CD4-positive, alpha-beta T cell treated with Interleukin-17A for 1 hour (primary cell): ENCODE data around the gene HRH2.
"Not testable (repeated sequence)": the region's sequence is repeated elsewhere in the genome, so short reads cannot be mapped to it uniquely, and the experiment has no call there.

Source experiments
- DNase-seq: peaks from one replicate; pipeline ENCODE4 v3.0.0-alpha.2; 2020

The HRH2 gene

GRCh38 chr5:175657593-175658271, at the start of gene HRH2:
HRH2 (plus strand) TSS chr5:175658071; CDS start chr5:175683234, 25,163 bp downstream.
- peak; percentile 55 for DNase-seq

GRCh38 chr5:175609526-175609925, 48.3 kb upstream of the HRH2 start:
- no peak for DNase-seq

- DNase-seq: no peak
Measured at GRCh38 chr5:175610381-175610780, 47.5 kb upstream of the HRH2 start.

GRCh38 chr5:175610898-175611297, 47.0 kb upstream of the HRH2 start:
- no peak for DNase-seq

- DNase-seq: no peak
Measured at GRCh38 chr5:175614223-175614815, 43.6 kb upstream of the HRH2 start.

GRCh38 chr5:175614861-175615260, 43.0 kb upstream of the HRH2 start:
- no peak for DNase-seq

GRCh38 chr5:175616083-175616482, 41.8 kb upstream of the HRH2 start:
- no peak for DNase-seq

- not testable (repeated sequence) for DNase-seq
Measured at GRCh38 chr5:175616527-175616926, 41.3 kb upstream of the HRH2 start.

- DNase-seq: no peak
Measured at GRCh38 chr5:175617447-175617846, 40.4 kb upstream of the HRH2 start.

- DNase-seq: no peak
Measured at GRCh38 chr5:175620527-175620926, 37.3 kb upstream of the HRH2 start.

GRCh38 chr5:175621971-175622370, 35.9 kb upstream of the HRH2 start:
- DNase-seq: no peak

GRCh38 chr5:175623088-175623487, 34.8 kb upstream of the HRH2 start:
- no peak for DNase-seq

- DNase-seq: no peak
Measured at GRCh38 chr5:175624316-175624715, 33.6 kb upstream of the HRH2 start.

- no peak for DNase-seq
Measured at GRCh38 chr5:175627005-175627404, 30.9 kb upstream of the HRH2 start.

- DNase-seq: no peak
Measured at GRCh38 chr5:175627739-175628138, 30.1 kb upstream of the HRH2 start.

GRCh38 chr5:175628668-175629067, 29.2 kb upstream of the HRH2 start:
- no peak for DNase-seq

GRCh38 chr5:175629261-175629660, 28.6 kb upstream of the HRH2 start:
- no peak for DNase-seq

GRCh38 chr5:175629793-175630192, 28.1 kb upstream of the HRH2 start:
- no peak for DNase-seq

- DNase-seq: no peak
Measured at GRCh38 chr5:175635854-175636584, 21.9 kb upstream of the HRH2 start.

- no peak for DNase-seq
Measured at GRCh38 chr5:175638305-175638704, 19.6 kb upstream of the HRH2 start.

- no peak for DNase-seq
Measured at GRCh38 chr5:175640106-175640775, 17.6 kb upstream of the HRH2 start.

- no peak for DNase-seq
Measured at GRCh38 chr5:175642998-175643397, 14.9 kb upstream of the HRH2 start.

GRCh38 chr5:175646251-175646650, 11.6 kb upstream of the HRH2 start:
- no peak for DNase-seq

- DNase-seq: no peak
Measured at GRCh38 chr5:175649967-175650366, 7.9 kb upstream of the HRH2 start.
